ENCODE results near the gene DDX56.

DNA sequence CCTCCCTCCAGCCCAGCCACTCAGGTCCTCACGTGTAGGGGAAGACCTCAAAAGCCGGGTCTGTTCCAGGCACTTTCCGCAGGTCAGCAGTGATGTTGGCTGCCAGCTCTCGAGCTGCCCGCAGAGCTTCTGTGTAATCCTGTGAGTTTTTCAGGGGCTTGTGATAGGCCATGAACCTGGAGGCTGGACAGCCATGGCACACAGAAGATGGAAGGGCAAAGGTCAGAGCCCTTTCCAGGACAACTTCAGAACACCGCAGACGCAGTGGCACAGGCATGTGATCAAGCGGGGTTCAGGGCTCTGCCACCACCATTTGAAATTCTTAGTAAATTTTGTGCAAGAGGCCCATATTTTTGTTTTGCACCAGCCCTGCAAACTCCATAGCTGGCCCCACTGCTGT, 56.5 kb downstream of the DDX56 start:
- TF ChIP-seq, protein P1, sequence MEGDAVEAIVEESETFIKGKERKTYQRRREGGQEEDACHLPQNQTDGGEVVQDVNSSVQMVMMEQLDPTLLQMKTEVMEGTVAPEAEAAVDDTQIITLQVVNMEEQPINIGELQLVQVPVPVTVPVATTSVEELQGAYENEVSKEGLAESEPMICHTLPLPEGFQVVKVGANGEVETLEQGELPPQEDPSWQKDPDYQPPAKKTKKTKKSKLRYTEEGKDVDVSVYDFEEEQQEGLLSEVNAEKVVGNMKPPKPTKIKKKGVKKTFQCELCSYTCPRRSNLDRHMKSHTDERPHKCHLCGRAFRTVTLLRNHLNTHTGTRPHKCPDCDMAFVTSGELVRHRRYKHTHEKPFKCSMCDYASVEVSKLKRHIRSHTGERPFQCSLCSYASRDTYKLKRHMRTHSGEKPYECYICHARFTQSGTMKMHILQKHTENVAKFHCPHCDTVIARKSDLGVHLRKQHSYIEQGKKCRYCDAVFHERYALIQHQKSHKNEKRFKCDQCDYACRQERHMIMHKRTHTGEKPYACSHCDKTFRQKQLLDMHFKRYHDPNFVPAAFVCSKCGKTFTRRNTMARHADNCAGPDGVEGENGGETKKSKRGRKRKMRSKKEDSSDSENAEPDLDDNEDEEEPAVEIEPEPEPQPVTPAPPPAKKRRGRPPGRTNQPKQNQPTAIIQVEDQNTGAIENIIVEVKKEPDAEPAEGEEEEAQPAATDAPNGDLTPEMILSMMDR (IDR thresholded peaks at IDR 0.05): no peak
- TF ChIP-seq POLR2A (IDR thresholded peaks at IDR 0.05): no peak
